K562 (cell line): ENCODE measurements around the gene ECSIT. TPM values are rescaled to one million over a fixed set of nuclear protein-coding genes. Genes with fewer than 3 reads are reported as not detected.

Experiments used
- ARID4B ChIP-seq: sonication (generic); formaldehyde crosslinking; IDR thresholded peaks from 2 replicates; pipeline ENCODE4 v1.8.0; 2022; ENCODE audit warnings: mild to moderate bottlenecking, missing genetic modification reagents
- ASH1L ChIP-seq: fragments of 450-650 bp; IDR thresholded peaks from 2 replicates; pipeline ENCODE4 v1.6.1; 2018; ENCODE audit warnings: borderline replicate concordance, mild to moderate bottlenecking, low read depth; ENCODE audit not compliant: partially characterized antibody
- E2F6 ChIP-seq, 2 experiments: IDR thresholded peaks; 2 replicates each; pipeline ENCODE4 v1.6.1; 2011; ENCODE audit warnings: borderline replicate concordance in 1 of 2, control low read depth in 1 of 2, low read depth in 1 of 2, low read length in 1 of 2, mild to moderate bottlenecking in 1 of 2, mixed read lengths in 1 of 2, moderate library complexity in 1 of 2; ENCODE audit not compliant: insufficient read depth in 1 of 2, insufficient read length in 1 of 2, poor library complexity in 1 of 2, severe bottlenecking in 1 of 2; ENCODE audit errors: extremely low read depth in 1 of 2
- E4F1 ChIP-seq: fragments of 250-450 bp; sonication (Bioruptor Pico); IDR thresholded peaks from 2 replicates; pipeline ENCODE4 v1.5.0; 2021; ENCODE audit warnings: mild to moderate bottlenecking, borderline replicate concordance
- GATAD2A ChIP-seq: fragments of 450-650 bp; IDR thresholded peaks from 2 replicates; pipeline ENCODE4 v1.6.1; 2017
- KDM4B ChIP-seq, 2 experiments: fragments of 450-650 bp in 1 of 2; sonication (generic) in 1 of 2; IDR thresholded peaks; 2 replicates each; pipeline ENCODE4 v1.6.1; 2016 to 2017; ENCODE audit warnings: borderline replicate concordance in 2 of 2, antibody characterized with exemption in 1 of 2, low read depth in 1 of 2, mild to moderate bottlenecking in 1 of 2
- MAZ ChIP-seq, 2 experiments: fragments of 450-650 bp in 1 of 2; sonication (generic) in 1 of 2; formaldehyde crosslinking; IDR thresholded peaks in 1 of 2; conservative IDR thresholded peaks in 1 of 2; 2 replicates each; pipeline versions ENCODE4 v1.4.0 to v1.5.0; 2020; ENCODE audit warnings: mild to moderate bottlenecking in 1 of 2, missing genetic modification reagents in 1 of 2
- MEIS2 ChIP-seq: fragments of 450-650 bp; IDR thresholded peaks from 2 replicates; pipeline ENCODE4 v1.6.1; 2014; ENCODE audit warnings: mild to moderate bottlenecking; ENCODE audit not compliant: partially characterized antibody
- MTA1 ChIP-seq: fragments of 450-650 bp; IDR thresholded peaks from 2 replicates; pipeline ENCODE4 v1.6.1; 2017; ENCODE audit warnings: borderline replicate concordance
- RBM34 ChIP-seq: fragments of 200-400 bp; formaldehyde crosslinking; IDR thresholded peaks from 2 replicates; pipeline ENCODE4 v1.6.1; 2018; ENCODE audit warnings: low read length, borderline replicate concordance; ENCODE audit not compliant: insufficient read depth
- SP2 ChIP-seq: IDR thresholded peaks from 2 replicates; pipeline ENCODE4 v1.6.1; 2011; ENCODE audit warnings: mild to moderate bottlenecking, low read depth, low read length, moderate library complexity; ENCODE audit not compliant: poor library complexity, severe bottlenecking; ENCODE audit errors: extremely low read depth
- TFAP4 ChIP-seq: sonication (generic); formaldehyde crosslinking; IDR thresholded peaks from 2 replicates; pipeline ENCODE4 v1.8.0; 2022; ENCODE audit warnings: missing genetic modification reagents, mild to moderate bottlenecking, moderate library complexity, borderline replicate concordance
- ZNF232 ChIP-seq: sonication (generic); formaldehyde crosslinking; IDR thresholded peaks from 2 replicates; pipeline ENCODE4 v1.8.0; 2022; ENCODE audit warnings: mild to moderate bottlenecking, missing genetic modification reagents
- polyA plus RNA-seq, 8 experiments: library from polyadenylated mRNA; depleted of rRNA in 4 of 8; stranded (reverse) in 5 of 8; unstranded in 3 of 8; fragments of >200 nt; fragmentation: Nextera tagmentation in 2 of 8; fragmentation: Illumina TruSeq in 1 of 8; extraction: Ambion mirVana in 2 of 8; extraction: Trizol in 1 of 8; gene quantifications; 2 replicates each; pipeline versions ENCODE4 v1.2.1 to v1.2.3, GENCODE V29; 2011 to 2014; ENCODE audit warnings: inconsistent platforms in 1 of 8, missing spikeins in 1 of 8
- total RNA-seq, 7 experiments: library from RNA; depleted of rRNA in 6 of 7; stranded (reverse); fragments of >200 nt in 6 of 7; fragmentation: Illumina TruSeq in 2 of 7; extraction: Trizol in 2 of 7; gene quantifications; 2 replicates each; pipeline versions ENCODE4 v1.2.1 to v1.2.3, GENCODE V29; 2011 to 2021; ENCODE audit warnings: low replicate concordance in 1 of 7

Gene ECSIT
- total and polyA plus RNA-seq, 9 of the 15 experiments (the other 6 are each of a cell fraction or from before 2014, with no cell fraction given) = 1.1 to 82.5 (median 43.9) TPM

GRCh38 chr19:11506101-11506555 lies 22.8 kb downstream of the ECSIT start (continued):
- TF ChIP-seq TFAP4 (CRISPR knock-in tag) (peak; percentile 13; the same call in 1 of the 2 replicates), RBM34 (no peak), SP2 (no peak), E4F1 (CRISPR knock-in tag) (no peak), KDM4B (IDR thresholded peaks at IDR 0.05; ENCODE audit: borderline replicate concordance in 2 of 2, low read depth in 1 of 2) (no peak), MEIS2 (no peak), MTA1 (no peak), ASH1L (no peak), MAZ (CRISPR knock-in tag; conservative IDR thresholded peaks at IDR 0.05 in 1 of 2, IDR thresholded peaks at IDR 0.05 in 1 of 2) (no peak), ARID4B (CRISPR knock-in tag) (no peak), E2F6 (IDR thresholded peaks at IDR 0.05; ENCODE audit: borderline replicate concordance in 1 of 2, extremely low read depth in 1 of 2, insufficient read depth in 1 of 2, insufficient read length in 1 of 2, low read depth in 1 of 2, low read length in 1 of 2, poor library complexity in 1 of 2, severe bottlenecking in 1 of 2) (peak; percentile 55 to 59), ZNF232 (no peak), GATAD2A (no peak)
